ENCODE measurements around the gene POLD3.

The POLD3 gene, protein sequence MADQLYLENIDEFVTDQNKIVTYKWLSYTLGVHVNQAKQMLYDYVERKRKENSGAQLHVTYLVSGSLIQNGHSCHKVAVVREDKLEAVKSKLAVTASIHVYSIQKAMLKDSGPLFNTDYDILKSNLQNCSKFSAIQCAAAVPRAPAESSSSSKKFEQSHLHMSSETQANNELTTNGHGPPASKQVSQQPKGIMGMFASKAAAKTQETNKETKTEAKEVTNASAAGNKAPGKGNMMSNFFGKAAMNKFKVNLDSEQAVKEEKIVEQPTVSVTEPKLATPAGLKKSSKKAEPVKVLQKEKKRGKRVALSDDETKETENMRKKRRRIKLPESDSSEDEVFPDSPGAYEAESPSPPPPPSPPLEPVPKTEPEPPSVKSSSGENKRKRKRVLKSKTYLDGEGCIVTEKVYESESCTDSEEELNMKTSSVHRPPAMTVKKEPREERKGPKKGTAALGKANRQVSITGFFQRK

DNA sequence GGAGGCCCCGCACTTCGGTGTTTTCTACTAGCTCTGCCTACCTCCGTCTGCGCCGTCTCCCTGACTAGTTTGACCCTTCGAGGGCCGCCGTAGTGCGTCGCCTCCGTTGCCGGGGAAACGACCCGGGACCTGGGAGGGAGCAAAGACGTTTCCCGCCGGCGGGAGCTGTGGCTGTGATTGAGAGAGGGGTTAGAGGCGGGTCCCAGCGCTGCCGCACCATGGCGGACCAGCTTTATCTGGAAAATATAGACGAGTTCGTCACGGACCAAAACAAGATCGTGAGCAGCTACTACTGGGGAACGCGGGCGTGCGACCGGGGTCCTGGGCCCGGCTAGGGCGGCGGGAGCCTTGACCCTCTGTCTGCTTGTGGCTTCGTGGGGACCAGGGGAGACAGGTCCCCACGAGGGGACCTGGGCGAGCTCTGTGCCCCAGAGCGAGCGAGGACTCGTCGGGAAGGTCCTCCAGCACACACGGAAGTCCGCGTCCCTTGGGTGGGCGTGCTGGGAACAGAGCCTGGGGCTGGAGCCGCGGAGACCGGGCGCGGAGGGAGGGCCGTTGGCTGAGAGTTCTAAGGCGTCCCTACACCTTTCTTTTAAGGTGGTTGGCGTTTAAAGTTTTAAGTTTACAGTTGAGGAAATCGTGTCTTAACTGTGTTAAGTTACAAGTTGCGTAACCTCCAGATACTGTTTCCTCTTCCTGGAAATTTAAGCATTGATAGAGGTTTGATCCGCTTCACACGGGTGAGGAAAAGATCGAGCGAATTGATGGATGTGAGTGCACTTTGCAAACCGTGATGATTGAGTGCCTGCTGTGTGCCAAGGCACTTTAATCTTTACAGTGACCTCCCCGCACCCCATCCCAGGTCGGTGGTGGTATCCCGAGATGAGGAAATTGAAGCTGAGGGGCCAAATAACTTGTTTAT is at the start of gene POLD3:
Gene POLD3 (plus strand): TSS at position 142 of the 922 bp plus-strand sequence. CDS start 77 bp downstream, at position 219.
- peak; percentile 70 for TF ChIP-seq POLR2A (IDR thresholded peaks at IDR 0.05; ENCODE audit: extremely low read depth, insufficient read length)
- TF ChIP-seq, protein P1, sequence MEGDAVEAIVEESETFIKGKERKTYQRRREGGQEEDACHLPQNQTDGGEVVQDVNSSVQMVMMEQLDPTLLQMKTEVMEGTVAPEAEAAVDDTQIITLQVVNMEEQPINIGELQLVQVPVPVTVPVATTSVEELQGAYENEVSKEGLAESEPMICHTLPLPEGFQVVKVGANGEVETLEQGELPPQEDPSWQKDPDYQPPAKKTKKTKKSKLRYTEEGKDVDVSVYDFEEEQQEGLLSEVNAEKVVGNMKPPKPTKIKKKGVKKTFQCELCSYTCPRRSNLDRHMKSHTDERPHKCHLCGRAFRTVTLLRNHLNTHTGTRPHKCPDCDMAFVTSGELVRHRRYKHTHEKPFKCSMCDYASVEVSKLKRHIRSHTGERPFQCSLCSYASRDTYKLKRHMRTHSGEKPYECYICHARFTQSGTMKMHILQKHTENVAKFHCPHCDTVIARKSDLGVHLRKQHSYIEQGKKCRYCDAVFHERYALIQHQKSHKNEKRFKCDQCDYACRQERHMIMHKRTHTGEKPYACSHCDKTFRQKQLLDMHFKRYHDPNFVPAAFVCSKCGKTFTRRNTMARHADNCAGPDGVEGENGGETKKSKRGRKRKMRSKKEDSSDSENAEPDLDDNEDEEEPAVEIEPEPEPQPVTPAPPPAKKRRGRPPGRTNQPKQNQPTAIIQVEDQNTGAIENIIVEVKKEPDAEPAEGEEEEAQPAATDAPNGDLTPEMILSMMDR (IDR thresholded peaks at IDR 0.05; ENCODE audit: low read depth, low read length): no peak
- TF ChIP-seq, protein P2, sequence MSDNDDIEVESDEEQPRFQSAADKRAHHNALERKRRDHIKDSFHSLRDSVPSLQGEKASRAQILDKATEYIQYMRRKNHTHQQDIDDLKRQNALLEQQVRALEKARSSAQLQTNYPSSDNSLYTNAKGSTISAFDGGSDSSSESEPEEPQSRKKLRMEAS (IDR thresholded peaks at IDR 0.05; ENCODE audit: low read depth, low read length): peak; percentile 62
- TF ChIP-seq MYC (IDR thresholded peaks at IDR 0.05; ENCODE audit: low read depth, low read length): 0 out of 2 replicates have a peak, but pooled peaks have one; percentile 30
- DNase-seq (ENCODE audit: low read depth): peak; percentile 95
- H3K4me3 ChIP-seq (ENCODE audit: low read depth, low read length): peak within 1 kb of the TSS; percentile 96

DNA sequence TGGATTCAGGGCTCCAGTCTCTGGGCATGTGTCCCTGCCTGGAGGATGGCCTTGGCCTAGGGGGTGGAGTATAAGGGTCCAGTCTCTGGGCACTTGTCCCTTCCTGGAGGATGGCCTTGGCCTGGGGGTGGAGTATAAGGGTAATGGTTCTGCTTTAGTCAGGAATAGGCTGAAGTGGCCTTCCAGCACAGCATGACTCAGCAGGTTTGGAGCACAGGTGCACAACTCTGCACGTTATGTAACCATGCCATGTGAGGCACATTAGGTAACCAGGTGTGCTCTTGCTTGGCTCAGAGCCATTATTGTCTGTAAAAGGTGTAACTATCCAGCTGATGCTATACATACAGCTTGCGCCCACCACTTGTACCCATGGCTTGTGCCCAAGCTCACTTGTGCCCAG is 48.4 kb upstream of the POLD3 start:
- H3K4me3 ChIP-seq (ENCODE audit: low read depth, low read length): no peak overlapping the region
- TF ChIP-seq, protein P1 (IDR thresholded peaks at IDR 0.05; ENCODE audit: low read depth, low read length): no peak
- TF ChIP-seq, protein P2 (IDR thresholded peaks at IDR 0.05; ENCODE audit: low read depth, low read length): no peak
- TF ChIP-seq MYC (IDR thresholded peaks at IDR 0.05; ENCODE audit: low read depth, low read length) (no peak), POLR2A (IDR thresholded peaks at IDR 0.05; ENCODE audit: extremely low read depth, insufficient read length) (no peak)
- DNase-seq (ENCODE audit: low read depth): peak; percentile 39

DNA sequence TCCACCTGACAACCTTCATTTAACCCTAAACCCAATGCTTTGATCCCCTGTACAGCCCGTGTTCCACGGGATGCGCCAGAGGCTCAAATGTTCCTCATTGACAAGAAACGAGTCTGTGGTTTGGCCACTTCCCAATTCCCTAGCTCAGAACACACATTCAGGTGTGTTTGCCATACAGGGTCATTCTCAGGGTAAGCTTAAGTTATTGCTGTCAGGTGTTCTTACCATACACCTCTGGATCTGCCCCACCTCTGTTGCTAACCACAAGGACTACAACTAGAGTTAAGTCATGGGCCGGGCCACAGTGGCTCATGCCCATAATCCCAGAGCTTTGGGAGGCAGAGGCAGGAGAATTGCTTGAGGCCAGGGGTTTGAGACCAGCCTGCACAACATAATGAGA is 45.6 kb upstream of the POLD3 start:
- TF ChIP-seq, protein P1 (IDR thresholded peaks at IDR 0.05; ENCODE audit: low read depth, low read length): no peak
- TF ChIP-seq MYC (IDR thresholded peaks at IDR 0.05; ENCODE audit: low read depth, low read length) (no peak), POLR2A (IDR thresholded peaks at IDR 0.05; ENCODE audit: extremely low read depth, insufficient read length) (no peak)
- TF ChIP-seq, protein P2 (IDR thresholded peaks at IDR 0.05; ENCODE audit: low read depth, low read length): no peak
- no peak for DNase-seq (ENCODE audit: low read depth)

DNA sequence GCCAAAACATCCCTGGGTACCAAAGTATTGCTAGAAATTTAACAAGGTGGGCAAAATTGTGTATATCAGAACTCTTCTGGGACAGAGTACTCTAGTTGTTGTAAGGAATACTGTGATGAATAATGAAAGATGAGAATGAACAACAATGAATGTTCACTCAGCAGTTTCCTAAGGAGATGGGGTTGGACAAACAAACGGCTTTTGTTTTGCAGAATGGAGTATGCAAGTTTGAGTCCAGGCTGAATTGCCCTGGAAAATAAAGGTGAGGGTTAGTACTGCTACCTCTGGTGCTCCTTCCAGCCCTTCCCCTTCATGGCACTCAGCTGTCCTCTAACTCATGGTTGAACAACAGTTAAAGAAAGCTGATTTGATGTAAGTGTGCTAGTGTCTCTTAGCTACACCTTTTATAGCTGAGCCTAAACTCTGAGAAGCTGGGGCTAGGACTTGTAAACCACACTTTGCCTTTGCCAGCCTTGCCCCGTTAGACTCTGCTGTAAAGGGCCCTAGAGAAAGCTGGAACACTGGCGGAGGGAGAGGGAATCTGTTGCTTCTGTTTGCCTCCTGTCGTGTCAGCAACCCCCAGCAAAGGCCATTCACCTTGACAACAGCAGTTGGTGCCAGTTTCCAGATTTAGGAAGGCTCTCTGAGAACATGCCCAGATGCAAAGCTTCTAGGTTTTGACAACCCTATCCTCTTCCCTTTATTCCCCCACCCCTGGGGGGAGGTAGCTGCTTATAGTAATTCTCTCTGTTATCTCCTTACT is 41.2 kb upstream of the POLD3 start:
- TF ChIP-seq MYC (IDR thresholded peaks at IDR 0.05; ENCODE audit: low read depth, low read length) (no peak), POLR2A (IDR thresholded peaks at IDR 0.05; ENCODE audit: extremely low read depth, insufficient read length) (no peak)
- TF ChIP-seq, protein P2 (IDR thresholded peaks at IDR 0.05; ENCODE audit: low read depth, low read length): no peak
- TF ChIP-seq, protein P1 (IDR thresholded peaks at IDR 0.05; ENCODE audit: low read depth, low read length): no peak
- DNase-seq (ENCODE audit: low read depth): no peak
- no peak overlapping the region for H3K4me3 ChIP-seq (ENCODE audit: low read depth, low read length)

More for the DNA sequence above, 45.6 kb upstream of the POLD3 start:
- H3K4me3 ChIP-seq (ENCODE audit: low read depth, low read length): no peak overlapping the region

DNA sequence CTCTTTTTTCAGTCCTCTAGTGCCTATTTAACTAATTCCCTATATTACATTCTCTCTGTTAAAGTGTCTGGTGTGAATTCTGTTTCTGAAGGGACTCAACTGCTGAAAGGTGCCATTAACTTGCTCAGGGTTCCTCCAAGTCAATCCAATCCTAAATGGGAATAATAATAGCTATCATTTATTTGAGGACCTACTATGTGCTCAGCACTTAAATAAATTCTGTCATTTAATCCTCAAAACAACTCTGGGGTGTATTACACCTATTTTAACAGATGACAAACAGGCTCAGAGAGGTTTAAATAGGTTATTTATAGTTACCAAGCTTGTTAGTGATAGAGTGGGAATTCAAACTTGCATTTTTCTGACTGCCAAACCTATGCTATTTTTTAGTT is 40.6 kb upstream of the POLD3 start:
- DNase-seq (ENCODE audit: low read depth): no peak
- H3K4me3 ChIP-seq (ENCODE audit: low read depth, low read length): no peak overlapping the region
- TF ChIP-seq POLR2A (IDR thresholded peaks at IDR 0.05; ENCODE audit: extremely low read depth, insufficient read length): no peak
- TF ChIP-seq, protein P2 (IDR thresholded peaks at IDR 0.05; ENCODE audit: low read depth, low read length): no peak
- TF ChIP-seq, protein P1 (IDR thresholded peaks at IDR 0.05; ENCODE audit: low read depth, low read length): no peak
- no peak for TF ChIP-seq MYC (IDR thresholded peaks at IDR 0.05; ENCODE audit: low read depth, low read length)

Data from NB4 (cell line).